OCI-M2 (cell line): ENCODE measurements around the gene TOMM5.
"Not testable (repeated sequence)": the region's sequence is repeated elsewhere in the genome, so short reads cannot be mapped to it uniquely, and the experiment has no call there.

ENCODE experiments used
- DNase-seq: peaks from one replicate; lab custom pipeline; 2025; ENCODE audit not compliant: unreplicated experiment; lab: John Stamatoyannopoulos, UW

TOMM5 gene

DNA sequence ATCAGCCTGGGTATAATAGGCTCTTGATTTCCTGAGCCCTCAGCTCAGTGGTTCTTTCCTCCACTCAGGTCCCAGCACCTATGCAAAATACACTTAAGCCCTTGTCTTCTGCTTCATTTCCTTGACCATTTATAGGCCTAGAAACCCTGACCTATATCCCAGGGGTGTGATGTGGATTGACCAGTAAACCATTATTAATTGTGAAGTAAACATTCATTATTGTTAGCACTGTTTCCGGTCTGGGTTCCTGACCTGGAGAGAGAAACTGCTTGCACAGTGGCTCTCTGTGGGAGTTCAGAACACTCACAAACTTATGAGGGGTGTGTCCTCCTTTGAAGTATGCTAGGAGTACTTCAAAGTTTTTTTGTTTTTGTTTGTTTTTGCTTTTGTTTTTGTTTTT lies 19.6 kb upstream of the TOMM5 start:
- no peak for DNase-seq

DNA sequence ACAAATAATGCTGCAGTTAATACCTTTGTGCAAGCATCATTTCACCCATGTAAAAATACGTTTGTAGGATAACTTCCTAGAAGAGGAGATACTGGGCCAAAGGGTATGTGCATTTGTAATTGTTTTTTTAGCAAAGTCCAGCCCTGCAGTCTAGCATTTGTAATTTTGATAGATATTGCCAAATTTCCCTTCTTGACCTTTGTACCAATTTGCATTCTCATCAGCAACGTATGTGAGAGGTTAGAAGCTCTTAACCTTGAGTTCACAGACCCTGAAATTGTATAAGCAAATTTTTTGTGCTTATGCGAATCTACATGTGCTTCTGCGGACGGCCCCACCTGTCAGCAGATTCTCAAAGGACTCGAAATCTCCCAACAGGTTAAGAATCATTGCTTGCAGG lies 18.6 kb upstream of the TOMM5 start:
- DNase-seq = no peak

GRCh38 chr9:37609735-37610397 lies 17.5 kb upstream of the TOMM5 start:
- no peak for DNase-seq

- DNase-seq = no peak
Measured at GRCh38 chr9:37608250-37608649, 15.9 kb upstream of the TOMM5 start.

DNA sequence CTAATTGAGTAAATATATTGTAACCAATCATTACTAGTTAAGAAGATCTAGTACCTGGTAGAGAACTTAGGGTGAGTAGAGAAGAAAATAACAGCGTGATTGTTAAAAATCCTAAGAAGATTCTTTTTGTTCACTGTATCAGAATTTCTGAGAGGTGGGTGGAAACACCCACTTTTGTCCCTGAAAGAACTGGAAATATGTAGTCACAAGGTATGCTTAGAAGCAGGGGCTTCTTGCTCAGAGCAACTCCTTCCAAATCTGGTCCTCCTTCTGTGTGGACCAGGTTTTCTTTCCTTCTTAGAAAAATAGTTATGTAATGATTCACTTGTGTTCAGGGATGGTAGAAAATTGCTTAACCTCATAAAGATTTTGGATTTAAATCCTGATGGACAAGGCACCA lies 11.9 kb upstream of the TOMM5 start:
- no peak for DNase-seq

DNA sequence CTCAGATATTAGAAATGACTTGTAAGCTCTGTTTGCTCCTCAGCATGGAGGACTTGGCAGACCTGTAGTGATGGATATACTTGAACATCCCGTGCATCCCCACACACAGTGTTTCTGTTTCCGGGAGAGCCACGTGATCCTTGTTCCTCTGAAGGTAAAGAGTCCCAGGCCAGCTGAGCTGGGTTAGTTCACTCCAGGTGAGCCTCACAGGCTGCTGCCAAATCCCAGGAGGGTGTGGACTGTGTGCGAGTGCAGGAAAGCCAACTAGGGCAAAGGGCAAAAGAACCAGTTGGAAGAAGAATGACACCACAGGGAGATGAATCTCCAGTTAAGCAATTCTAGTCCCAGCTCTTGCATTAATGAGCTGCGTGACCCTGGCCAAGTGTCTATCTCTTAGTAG lies 10.4 kb upstream of the TOMM5 start:
- DNase-seq = no peak

DNA sequence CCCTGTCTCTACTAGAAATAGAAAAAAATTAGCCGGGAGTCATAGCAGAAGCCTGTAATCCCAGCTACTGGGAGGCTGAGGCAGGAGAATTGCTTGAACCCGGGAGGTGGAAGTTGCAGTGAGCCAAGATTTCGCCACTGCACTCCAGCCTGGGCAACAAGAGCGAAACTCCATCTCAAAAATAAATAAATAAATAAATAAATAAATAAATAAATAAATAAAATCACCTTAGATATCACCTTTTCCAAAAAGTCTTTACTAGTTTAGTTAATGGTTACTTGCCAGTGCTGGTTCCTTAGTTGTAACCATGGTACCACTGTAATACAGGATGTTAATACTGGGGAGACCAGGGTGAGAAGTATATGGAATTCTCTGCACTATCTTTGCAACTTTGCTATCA lies 9.7 kb upstream of the TOMM5 start:
- DNase-seq = not testable (repeated sequence)

DNA sequence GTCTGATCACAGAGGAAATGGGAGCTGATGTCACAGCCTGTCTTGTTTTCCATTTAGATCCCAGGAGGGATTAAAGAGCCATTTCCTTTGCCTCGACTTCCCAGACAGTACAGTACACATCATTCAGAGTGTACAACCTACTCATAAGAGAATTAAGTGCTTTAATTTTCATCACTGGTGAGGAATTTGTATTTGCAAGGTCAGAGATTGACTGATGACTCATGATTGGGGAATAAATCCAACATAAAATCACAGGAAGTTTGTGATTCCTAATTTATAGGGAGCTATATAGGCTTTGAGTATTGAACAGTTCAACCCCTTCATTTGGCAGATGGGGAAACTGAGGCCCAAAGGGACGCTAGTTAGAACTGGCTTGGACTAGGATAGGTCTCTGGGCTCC lies 4.1 kb upstream of the TOMM5 start:
- DNase-seq = no peak

DNA sequence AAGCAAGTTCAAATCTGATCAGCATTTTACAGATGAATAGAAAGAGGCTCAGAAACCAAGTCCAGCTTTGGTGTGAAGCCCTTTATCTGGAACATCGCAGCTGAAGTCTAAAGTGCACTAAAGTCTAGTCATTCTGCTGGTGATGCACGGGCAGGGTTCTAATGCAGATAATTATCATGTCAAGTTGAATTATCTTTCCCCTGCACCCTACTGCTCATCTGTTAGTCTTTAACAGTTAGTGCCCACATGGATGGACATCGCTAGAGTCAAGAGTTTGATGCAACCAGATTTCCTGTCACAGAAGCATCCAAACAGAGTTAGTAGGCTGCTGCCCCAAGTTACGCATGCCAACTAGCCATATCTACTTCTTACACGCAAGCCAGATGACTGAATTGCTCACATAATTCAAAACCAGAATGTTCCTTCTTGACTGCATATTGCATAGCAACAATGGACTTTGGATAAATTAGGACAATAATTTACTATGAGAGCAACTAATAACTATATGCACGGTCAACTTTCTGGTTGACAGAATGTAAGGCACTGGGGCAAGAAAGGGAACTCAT lies 1.6 kb upstream of the TOMM5 start:
- no peak for DNase-seq

DNA sequence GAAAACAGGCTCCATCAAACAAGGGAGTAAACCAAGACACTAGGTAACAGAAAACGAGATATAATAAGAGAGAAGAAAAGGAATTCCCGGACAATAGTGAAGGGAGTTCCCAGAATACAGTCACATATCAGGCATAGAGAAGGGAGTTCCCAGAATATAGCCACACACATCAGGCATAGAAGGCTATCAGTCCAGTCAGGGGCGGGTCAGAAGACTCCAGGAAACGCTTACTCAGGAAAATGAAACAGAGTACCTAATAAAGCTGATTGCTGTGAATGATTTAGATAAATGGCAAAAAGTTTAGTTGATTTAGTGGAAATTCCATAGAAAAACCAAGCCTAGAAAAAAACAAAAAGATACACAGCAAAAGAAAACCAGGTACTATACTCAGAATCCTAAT lies 4.9 kb downstream of the TOMM5 start:
- DNase-seq = no peak

DNA sequence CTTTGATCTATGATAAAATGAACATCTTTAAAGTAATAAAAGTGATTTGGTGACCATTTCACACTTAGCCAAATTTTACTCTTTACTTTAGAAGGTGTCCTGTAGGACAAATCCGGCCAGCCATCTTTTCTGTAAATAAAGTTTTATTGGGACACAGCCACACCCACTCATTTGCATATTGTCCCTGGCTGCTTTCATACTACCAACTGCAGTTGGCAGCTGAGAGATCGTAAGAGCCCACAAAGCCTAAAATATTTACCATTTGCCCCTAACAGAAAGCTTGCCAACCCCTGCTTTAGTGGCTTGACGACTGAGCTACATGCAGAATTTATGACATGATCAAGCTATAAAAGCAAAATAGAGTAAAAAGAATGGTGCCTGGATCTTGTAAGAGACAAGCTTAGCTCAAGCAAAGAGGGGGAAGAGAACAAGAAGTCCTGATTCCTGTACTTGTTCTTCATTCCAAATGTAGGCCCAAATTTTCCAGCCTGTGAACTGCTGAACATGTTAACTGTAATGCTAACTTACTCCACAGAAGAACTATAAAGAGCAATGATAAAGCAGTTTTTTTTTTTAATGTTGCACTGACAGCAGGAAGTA lies 8.8 kb downstream of the TOMM5 start:
- DNase-seq = no peak

- DNase-seq = no peak
Measured at GRCh38 chr9:37582548-37583157, 9.7 kb downstream of the TOMM5 start.

GRCh38 chr9:37575921-37576721 lies 16.3 kb downstream of the TOMM5 start, which contains the start of gene FBXO10:
FBXO10 (minus strand) TSS chr9:37576380; CDS start chr9:37541768, 34,612 bp downstream.
- DNase-seq = no peak

- DNase-seq = no peak
Measured at GRCh38 chr9:37575511-37575914, 16.9 kb downstream of the TOMM5 start.

- no peak for DNase-seq
Measured at GRCh38 chr9:37575001-37575400, 17.4 kb downstream of the TOMM5 start.

- DNase-seq = no peak
Measured at GRCh38 chr9:37574241-37574721, 18.1 kb downstream of the TOMM5 start.

- DNase-seq = no peak
Measured at GRCh38 chr9:37571282-37571681, 21.1 kb downstream of the TOMM5 start.

GRCh38 chr9:37566716-37567115 lies 25.7 kb downstream of the TOMM5 start:
- no peak for DNase-seq

DNA sequence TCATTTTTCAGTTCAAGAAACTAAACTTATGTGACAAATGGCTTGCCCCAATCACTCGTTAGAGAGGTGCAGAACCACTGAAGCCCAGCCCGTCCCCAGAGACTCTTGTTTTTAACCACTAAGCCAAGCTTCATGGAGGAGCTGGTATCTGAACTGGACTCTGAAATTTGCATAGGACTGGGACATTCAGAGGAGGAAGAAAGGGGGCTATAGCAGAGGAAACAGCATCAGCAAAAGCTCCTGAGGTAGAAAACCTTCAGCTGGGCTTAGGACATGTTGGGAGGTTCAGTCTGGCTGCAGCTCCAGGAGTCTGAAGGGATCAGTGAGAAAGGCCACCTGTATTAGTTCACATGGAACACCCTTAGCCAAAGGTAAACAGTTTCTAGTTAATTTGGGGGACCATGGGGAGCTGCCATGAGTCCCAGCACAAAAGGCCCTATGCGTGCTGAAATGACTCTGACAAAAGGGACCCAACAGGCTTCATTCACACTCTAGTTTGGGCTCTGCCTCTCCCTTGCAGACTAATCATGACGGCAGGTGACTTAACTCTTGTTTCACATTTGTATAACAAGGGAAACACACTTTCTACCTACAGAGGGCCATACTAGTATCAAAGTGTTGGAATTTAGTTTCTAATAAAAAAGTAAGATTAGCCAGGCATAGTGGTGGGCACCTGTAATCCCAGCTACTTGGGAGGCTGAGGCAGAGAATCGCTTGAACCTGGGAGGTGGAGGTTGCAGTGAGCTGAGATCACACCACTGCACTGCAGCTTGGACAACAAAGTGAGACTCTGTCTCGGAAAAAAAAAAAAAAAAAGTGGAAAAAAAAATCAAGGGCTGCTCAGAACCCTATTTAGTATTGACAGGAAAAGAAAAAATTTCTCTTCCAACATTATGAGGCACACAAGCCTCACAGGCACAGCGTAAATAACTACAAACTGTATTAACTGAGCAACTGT lies 26.5 kb downstream of the TOMM5 start:
- DNase-seq = no peak

DNA sequence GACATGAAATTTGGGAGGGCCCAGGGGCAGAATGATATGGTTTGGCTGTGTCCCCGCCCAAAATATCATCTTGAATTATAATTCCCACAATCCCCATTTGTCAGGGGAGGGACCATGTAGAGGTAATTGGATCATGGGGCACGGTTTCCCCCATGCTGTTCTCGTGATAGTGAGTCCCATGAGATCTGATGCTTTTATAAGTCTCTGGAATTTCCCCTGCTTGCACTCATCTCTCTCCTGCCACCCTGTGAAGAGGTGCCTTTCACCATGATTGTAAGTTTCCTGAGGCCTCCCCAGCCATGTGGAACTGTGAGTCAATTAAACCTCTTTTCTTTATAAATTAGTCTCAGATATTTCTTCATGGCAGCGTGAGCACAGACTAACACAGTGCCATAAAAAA lies 27.5 kb downstream of the TOMM5 start:
- no peak for DNase-seq
